ENCODE data around the gene KIAA0513. TPM values are rescaled to one million over a fixed set of nuclear protein-coding genes. Genes with fewer than 3 reads are reported as not detected.

KIAA0513 gene
- total RNA-seq, 1 donor, result 35.1 TPM

- Histone ChIP-seq H3K27ac (ENCODE audit: low read depth, low read length) (no peak overlapping the region), H3K4me3 (ENCODE audit: insufficient read depth, low read length) (no peak overlapping the region), H3K4me2 (ENCODE audit: insufficient read depth, low read length) (no peak overlapping the region), H3K79me2 (ENCODE audit: insufficient read depth, low read length) (peaks cover 3% of the 10 kb centered on the region), H4K20me1 (ENCODE audit: insufficient read depth, low read length) (peaks cover 32% of the 10 kb centered on the region), H3K36me3 (ENCODE audit: insufficient read depth, low read length) (peaks cover 5% of the 10 kb centered on the region), H3K9me3 (ENCODE audit: low read depth, low read length) (no peaks in the 10 kb centered on the region), H2AFZ (ENCODE audit: low read length) (no peak overlapping the region), H3K4me1 (ENCODE audit: insufficient read depth, low read length) (peaks cover 4% of the 10 kb centered on the region), H3K27me3 (ENCODE audit: insufficient read depth, low read length) (no peaks in the 10 kb centered on the region)
- TF ChIP-seq CTCF (IDR thresholded peaks at IDR 0.05; ENCODE audit: extremely low read depth, low read depth, low read length), result no peak
- no peak for DNase-seq (ENCODE audit: insufficient read length, low spot score, missing footprints)
These were observed 18.3 kb downstream of the KIAA0513 start for GRCh38 chr16:85045641-85046471.

GRCh38 chr16:85046472-85046916 lies 18.9 kb downstream of the KIAA0513 start:
- Histone ChIP-seq H2AFZ (ENCODE audit: low read length) (no peak overlapping the region), H3K27me3 (ENCODE audit: insufficient read depth, low read length) (no peaks in the 10 kb centered on the region), H3K79me2 (ENCODE audit: insufficient read depth, low read length) (peaks cover 3% of the 10 kb centered on the region), H4K20me1 (ENCODE audit: insufficient read depth, low read length) (peaks cover 29% of the 10 kb centered on the region), H3K9me3 (ENCODE audit: low read depth, low read length) (no peaks in the 10 kb centered on the region), H3K27ac (ENCODE audit: low read depth, low read length) (no peak overlapping the region), H3K4me1 (ENCODE audit: insufficient read depth, low read length) (peaks cover 10% of the 10 kb centered on the region), H3K36me3 (ENCODE audit: insufficient read depth, low read length) (peaks cover under 1% of the 10 kb centered on the region), H3K4me3 (ENCODE audit: insufficient read depth, low read length) (no peak overlapping the region), H3K4me2 (ENCODE audit: insufficient read depth, low read length) (no peak overlapping the region)
- no peak for TF ChIP-seq CTCF (IDR thresholded peaks at IDR 0.05; ENCODE audit: extremely low read depth, low read depth, low read length)
- DNase-seq (ENCODE audit: insufficient read length, low spot score, missing footprints), result no peak

GRCh38 chr16:85046931-85047866 lies 19.6 kb downstream of the KIAA0513 start:
- DNase-seq (ENCODE audit: insufficient read length, low spot score, missing footprints), result no peak
- Histone ChIP-seq H3K4me1 (ENCODE audit: insufficient read depth, low read length) (peaks cover 11% of the 10 kb centered on the region), H3K4me3 (ENCODE audit: insufficient read depth, low read length) (no peak overlapping the region), H2AFZ (ENCODE audit: low read length) (no peak overlapping the region), H3K36me3 (ENCODE audit: insufficient read depth, low read length) (no peaks in the 10 kb centered on the region), H3K27me3 (ENCODE audit: insufficient read depth, low read length) (no peaks in the 10 kb centered on the region), H3K27ac (ENCODE audit: low read depth, low read length) (no peak overlapping the region), H3K4me2 (ENCODE audit: insufficient read depth, low read length) (no peak overlapping the region), H3K79me2 (ENCODE audit: insufficient read depth, low read length) (peaks cover 4% of the 10 kb centered on the region), H4K20me1 (ENCODE audit: insufficient read depth, low read length) (peaks cover 26% of the 10 kb centered on the region), H3K9me3 (ENCODE audit: low read depth, low read length) (no peaks in the 10 kb centered on the region)
- no peak for TF ChIP-seq CTCF (IDR thresholded peaks at IDR 0.05; ENCODE audit: extremely low read depth, low read depth, low read length)

Data from osteoblast (primary cell).